Astrocyte of the hippocampus (primary cell): ENCODE measurements around the gene SHISA7.
"Not testable (repeated sequence)": the region's sequence is repeated elsewhere in the genome, so short reads cannot be mapped to it uniquely, and the experiment has no call there.

ENCODE experiments used
- DNase-seq: peaks from one replicate; pipeline ENCODE4 v3.0.0; 2011; ENCODE audit warnings: low read depth, low spot score

The SHISA7 gene

DNA sequence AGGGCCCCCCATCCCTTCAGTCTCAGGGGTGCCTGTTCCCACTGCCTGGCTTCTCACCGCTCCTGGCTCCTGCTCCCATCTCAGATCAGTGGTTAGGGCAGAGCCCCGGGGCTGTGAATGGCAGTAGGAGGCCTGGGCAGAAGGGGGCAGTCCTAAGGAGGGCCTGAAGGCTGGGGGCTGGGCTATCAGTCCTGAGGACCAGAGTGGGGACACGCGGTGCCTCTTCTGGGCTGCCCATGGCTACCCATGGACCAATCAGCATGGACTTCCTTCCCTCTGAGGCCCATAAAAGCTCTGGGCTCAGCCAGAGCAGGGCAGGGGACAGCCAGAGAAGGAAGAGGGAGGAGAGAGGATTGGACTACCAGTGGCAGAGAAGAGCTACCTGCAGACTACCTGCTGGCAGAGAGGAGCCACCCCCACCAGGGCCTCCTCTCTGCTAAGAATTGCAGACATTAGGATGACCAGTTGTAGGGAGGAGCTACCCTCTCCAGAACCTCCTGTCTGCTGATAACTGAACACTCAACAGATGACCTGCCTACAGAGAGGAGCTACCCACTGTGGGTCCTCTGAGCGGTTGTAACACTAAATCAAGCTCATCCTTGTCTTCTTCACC, 23.4 kb downstream of the SHISA7 start:
- no peak for DNase-seq

DNA sequence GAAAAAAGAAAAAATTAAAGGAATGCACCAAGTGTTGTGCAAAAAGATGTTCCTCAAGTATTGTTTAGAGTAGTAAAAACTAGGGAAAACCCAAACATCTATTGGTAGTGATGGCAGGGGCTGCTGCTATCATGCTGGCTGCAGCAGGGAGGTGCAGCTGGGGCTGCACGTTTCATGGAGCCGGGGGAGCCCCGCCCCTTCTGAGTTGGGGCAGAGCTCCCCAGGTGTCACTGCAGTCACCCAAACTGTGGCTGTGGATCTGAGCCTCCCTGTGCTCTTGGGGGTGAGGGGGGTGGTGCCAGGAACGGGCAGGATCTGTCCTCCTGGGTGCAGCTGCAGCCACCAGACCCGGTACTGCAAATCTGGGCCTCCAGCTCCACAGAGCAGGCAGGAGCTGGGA, 24.0 kb downstream of the SHISA7 start:
- DNase-seq = no peak

DNA sequence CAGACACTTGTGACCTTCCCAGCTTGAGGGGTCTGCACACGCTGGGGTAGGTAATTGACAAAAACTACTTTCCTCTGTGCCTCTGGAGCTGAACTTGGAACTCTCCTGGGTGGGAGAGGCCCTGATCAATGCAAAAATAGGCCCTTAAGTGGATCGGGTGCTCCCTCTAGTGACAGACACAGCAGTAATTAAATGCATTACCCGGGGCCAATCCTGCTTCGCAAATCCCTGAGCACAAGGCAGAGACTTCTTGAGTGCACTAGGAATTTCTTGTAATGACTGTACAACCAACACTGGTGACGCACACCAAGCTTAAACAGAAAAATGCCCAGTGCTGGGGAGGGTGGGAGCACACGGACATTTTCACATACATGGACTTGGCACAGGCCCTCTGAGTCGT, 24.9 kb downstream of the SHISA7 start:
- peak; percentile 91 for DNase-seq

DNA sequence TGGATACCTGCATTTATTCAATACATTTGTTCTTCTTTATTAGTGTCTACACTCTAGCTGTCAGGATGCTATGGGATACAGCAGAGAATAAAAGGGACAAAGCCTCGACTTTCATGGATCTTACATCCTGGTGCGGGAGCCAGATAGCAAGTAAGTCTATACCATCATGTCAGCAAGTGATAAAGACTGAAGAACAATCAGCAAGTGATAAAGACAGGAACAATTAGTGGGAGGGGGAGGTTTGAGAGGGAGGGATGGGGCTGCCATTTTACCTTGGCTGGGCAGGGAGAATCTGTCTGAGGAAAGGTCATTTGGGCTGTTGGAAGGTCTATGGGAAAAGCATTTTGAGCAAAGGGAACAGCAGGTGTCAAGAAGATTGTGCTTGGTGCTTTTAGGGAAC, 32.9 kb downstream of the SHISA7 start:
- DNase-seq = no peak

DNA sequence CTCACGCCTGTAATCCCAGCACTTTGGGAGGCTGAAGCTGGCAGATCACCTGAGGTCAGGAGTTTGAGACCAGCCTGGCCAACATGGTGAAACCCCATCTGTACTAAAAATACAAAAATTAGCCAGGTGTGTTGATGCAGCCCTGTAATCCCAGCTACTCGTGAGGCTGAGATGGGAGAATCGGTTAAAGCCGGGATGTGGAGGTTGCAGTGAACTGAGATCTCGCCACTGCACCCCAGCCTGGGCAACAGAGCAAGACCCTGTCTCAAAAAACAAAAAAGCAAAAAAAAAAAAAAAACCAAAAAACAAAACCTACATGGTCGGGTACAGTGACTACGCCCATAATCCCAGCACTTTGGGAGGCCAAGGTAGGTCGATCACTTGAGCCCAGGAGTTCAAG, 33.9 kb downstream of the SHISA7 start:
- not testable (repeated sequence) for DNase-seq

DNA sequence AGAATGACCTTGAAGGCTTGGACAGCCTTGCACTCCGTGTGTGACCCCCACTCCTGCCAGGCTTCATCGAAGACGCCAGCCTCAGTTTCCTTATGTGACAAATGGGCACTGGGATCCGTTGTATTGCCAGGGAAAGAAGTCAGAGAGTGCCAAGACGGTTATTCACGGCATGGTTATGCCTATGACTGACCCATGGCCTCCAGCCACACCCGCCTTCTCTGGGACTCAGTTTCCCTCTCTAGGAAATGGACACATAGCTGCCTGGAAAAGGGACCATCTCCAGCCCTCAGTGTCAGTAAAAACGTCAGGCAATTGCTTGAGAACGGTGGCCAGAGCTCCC, 34.6 kb downstream of the SHISA7 start:
- DNase-seq = no peak

DNA sequence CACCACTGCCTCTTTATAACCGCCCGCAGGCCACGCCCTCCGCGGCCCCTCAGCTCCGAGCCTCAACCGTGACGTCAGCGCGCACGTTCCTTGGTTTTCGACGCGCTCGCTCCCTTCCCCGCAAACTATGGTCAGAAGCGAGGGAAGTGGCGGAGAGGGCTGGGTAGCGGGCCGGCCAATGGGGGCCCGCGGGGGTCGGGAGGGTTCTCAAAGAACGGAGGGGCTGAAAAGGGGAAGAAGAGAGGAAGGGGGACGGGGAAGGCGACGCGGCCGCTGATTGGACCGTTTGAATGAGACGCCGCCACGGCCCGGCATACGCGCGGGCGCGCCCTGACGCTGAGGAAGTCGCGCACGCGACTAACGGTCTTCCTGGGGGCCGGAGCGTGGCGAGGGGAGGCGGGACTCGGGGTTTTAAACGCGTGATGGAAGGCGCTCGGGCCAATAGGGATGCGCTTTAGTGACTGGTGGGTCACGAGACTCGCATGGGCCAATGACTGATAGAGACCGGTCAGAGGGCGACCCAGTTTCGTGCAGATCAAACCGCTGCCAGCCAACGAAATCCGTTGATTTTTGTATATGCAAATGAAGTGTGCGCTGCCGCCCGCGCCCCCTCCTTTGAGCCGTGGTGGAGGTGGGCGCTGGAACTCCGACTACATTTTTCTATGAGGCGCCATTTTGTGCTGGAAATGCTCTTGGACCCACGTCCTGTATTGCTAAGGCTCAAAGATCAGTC, 35.1 kb downstream of the SHISA7 start:
- DNase-seq = peak; percentile 100

DNA sequence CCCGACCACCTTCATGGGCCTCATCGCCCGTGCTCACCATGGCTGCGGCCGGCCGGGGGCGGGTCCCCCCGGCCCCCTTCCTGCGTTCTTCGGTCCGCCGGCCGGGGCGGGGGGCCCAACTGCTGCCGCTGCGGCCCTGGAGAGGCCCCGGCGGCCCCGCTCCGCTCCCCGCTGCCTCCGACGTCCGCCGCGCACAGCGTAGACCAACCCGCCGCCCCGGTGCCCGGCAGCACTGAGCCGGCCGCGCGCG, 35.6 kb downstream of the SHISA7 start, which contains the start of gene UBE2S:
Gene UBE2S, minus strand, starts transcription at position 239 of the 250 bp plus-strand sequence. Its CDS starts 199 bp downstream, at position 40.
- not testable (repeated sequence) for DNase-seq

DNA sequence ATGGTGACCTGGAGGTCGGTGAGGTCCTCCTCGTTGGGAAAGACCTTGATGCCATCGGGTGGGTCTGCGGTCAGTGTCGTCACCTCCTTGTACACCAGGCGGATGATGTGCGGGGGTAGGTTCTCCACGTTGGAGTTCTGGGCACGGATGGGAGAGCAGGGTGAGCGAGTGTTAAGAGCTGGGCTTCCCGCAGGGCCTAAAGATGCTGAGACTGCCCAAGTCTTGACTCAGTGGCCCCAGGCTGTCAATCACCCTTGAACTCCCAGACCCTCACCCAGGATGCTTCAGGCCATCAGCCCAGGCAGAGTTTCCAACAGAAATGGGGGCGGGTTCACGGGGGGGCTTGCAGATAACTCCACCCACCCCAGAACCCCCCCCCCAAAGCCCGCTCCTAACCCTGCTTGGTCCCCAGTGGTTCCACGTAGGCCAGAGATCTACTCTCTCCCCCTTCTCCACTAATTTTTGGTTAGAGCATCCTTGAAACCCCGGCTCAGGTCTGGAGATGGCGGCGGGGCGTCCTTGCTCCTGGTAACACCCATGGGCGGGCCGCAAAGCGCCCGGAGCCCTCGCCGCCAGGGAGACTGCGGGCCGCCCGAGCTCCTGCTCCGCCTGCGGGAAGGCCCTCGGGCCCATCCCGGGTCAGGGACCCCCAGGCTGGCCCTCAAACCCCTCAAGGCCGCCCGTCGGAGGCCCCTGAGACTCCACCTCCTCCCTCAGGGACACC, 36.1 kb downstream of the SHISA7 start:
- DNase-seq = peak; percentile 66

DNA sequence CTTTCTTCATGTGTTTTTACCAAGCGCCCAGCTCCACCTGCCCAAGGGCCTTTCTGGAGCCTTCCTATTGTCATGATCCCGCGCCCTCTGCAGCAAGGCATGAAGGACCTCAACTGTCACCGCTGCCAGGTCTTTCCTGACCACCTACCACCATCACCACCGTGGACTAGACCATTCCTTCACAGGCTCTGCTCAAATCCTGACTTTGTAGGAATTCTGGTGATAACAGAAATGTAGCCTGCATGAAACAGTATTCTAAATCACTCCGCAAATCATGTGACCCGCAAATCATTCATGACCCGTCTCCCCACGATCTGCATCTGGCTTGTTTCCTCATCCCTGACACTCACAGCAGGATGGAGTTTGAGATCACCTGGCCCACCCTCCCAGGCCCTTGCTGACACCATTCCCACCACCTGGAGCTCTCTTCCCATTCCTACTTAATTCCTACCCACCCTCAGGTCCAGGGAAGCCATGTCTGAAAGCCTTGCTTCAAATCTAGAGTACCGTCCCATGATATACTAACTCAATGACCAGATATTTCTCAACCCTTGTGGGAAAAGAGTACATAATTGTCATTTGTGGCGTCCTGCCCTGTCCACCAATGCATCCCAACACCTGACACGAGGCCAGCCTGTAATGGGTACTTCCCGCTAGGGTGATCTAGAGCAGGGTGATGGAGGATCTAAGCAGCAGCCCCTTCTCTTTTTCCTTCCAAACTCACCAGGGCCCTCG, 36.8 kb downstream of the SHISA7 start:
- no peak for DNase-seq

DNA sequence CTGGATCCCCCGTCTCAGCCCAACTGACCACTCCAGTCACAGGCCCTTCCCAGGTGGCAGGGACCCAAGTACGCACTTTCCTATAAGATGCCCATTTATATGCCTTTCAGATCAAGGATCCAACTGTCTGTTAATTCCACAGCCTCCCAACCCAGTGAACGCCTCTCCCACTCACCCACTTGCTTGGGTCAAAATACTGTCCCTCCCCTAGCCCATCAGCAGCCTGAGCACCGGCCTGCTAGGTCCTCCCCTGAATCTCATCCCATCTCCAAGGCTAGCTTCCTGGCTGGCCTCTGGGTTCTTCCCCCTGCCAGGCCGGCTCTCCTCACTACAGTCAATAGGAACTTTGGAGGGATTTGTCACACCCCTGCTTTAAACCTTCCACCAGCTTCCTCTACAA, 37.5 kb downstream of the SHISA7 start:
- DNase-seq = no peak

DNA sequence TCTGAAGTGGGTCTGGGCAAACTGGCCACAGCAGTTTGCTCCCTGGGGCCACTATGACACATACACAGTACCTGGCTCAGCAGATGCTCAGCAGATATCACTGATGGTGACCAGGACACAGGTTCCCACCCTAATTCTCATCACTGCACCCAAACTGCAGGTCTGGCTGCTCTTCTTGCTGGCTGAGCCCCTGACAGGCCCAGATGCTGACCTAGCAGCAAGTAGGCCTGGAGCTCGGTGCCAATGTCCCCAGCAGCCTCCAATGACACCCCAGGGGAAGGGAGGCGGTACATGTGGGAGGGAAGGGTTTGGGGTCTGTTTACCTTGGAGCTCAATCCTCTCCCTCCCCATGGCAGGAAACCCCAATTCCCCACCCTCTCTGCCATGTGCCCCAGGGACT, 40.6 kb downstream of the SHISA7 start:
- DNase-seq = no peak

DNA sequence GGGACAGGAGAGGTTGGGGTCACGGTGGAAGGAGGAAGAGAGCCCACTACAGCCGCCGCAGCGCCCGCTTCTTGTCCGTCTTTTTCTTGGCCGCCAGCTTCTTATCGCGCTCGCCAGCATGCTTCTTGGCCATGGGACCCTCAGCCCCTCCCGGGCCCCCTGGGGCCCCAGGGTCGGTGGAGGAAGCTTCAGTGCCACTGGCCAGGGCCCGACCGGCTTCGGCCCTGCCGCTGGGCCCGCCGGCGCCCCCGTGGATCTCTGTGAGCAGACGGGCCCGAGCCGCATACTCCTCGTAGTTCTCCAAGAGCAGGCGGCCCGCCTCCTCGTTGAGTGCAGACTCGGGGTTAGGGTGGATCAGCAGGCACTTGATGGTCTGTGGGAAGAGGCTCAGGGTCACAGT, 41.7 kb downstream of the SHISA7 start:
- DNase-seq = not testable (repeated sequence)

DNA sequence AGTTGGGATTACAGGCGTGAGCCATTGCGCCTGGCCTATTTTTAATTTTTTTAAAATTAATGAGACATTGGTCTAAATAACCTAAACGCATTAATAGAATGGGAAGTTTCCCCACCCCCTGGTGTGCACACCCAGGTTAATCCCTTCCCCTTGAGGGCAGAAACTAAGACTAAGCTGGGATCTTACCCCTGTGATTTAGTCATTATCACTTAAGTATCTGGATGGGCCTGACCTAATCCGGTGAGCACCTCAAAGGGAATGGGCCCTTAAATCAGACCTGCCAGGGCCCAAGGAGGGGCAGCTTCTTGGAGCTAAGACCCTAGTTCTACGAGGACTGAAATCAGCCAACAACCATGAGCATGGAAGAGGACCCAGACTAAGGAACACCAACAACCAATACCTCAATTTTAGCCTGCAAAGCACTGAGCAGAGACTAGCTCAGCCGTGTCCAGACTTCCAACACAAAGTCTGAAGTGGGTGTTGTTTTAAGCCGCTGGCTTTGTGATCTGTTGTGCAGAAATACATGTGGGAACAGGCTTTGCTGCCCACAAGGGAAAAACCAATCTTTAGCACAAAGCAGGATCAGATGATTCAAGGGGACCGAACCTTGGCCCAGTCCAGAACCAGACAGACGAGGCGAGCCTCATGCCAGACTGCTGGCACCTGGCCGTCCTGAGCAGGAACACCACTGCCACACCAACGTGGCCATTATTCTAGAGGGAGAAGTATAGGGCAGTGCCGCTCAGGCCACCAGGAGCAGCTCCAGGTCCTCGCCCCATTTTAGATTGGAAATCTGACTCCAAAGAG, 42.6 kb downstream of the SHISA7 start:
- DNase-seq = no peak

DNA sequence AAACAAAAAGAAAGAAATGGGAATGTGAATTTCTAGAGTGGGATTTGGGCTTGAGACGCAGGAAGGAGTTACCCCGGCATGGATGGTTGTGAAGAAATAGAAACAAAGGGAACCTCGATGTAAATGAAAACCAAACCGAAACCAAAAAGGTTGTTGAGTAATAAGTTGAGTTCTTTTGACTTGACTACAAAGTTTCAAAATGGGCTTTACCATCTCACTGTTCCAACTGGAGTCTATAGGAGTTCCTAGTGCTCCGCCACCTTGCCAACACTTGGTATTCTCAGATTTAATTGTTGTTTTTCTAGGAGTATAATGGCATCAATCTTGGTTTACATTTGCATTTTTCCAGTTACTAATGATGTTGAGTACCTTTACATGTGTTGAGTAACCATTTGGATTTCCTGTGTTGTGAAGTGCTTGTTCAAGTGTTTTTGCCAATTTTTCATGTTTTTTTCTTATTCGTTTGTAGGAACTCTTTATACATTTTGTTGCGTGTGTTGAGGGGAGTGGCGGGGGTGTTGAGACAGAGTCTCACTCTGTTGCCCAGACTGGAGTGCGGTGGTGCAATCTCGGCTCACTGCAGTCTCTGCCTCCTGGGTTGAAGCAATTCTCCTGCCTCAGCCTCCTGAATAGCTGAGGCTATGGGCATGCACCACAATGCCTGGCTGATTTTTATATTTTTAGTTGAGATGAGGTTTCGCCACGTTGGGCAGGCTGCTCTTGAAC, 44.7 kb downstream of the SHISA7 start:
- no peak for DNase-seq

DNA sequence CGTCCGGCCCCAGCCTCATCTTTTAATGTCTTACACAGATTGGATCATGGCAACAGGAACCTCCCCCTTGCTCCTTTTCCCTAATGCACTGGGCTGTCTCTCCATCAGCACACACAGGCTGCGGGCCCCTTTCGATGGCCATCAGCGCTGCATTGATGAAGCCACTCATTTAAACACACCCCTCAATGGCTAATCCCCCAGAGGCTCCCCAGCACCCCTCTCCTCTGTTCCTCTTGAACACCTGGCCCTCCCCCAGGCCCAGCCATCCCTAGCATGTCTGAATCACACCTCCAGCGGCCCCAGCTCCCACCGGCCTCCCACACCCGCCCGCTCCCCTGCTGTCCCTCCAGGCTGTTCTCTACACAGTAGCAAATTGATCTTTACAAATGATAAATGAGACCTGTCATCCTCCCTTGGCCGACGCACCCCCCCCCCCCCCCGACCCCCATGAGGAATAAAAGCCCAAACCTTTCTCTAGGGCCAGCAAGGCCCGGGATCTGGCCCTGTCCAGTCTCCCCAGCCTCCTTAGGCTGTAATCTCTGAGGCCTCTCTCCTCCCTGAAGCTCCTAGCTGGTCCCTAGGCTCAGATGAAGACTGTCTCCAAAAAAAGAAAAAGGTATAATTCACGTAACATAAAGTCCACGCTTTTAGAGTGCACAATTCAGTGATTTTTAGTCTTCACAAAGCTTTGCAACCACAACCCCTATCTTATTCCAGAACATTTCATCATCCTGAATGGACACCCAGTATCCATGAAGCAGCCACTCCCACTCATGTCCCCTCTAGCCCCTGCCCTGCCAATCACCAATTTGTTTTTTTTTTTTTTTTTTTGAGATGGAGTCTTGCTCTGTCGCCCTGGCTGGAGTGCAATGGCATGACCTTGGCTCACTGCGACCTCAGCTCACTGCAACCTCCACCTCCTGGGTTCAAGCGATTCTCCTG, 50.0 kb downstream of the SHISA7 start:
- no peak for DNase-seq

DNA sequence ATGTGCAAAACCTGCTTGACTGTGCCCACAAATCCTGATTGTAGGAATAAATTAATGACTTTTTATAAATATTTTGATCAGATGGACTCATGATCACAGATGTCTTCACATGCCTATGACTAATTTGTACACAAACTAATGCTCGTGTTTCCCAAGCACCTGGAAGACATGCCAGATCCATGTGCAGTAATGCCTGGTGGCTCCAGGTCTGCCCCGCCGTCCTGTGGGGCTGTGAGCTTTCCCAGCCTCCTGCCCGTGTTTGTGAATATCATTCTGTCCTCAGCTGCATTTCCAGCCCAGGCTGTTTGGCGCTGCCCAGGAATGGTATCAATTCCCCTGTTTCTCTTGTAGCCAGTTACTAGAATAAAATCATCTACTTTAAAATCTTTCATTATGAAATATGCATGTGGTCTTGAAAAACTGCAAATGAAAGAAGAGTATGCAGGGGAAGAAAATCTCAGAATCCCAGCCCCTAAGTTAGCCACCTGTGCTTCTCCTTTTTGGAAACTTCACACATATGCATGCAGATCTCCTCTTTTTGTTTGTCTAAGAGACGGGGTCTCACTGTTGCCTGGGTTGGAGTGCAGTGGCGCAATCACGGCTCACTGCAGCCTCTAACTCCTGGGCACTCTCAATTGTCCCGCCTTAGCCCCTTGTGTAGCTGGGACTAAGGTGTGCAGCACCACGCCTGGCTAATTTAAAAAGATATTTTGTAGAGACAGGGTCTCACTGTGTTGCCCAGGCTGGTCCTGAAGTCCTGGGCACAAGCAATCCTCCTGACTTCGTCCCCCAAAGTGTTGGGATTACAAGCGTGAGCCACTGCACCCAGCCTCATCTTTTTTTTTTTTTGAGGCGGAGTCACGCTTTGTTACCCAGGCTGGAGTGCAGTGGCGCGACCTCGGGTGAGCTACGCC, 51.1 kb downstream of the SHISA7 start:
- DNase-seq = no peak

DNA sequence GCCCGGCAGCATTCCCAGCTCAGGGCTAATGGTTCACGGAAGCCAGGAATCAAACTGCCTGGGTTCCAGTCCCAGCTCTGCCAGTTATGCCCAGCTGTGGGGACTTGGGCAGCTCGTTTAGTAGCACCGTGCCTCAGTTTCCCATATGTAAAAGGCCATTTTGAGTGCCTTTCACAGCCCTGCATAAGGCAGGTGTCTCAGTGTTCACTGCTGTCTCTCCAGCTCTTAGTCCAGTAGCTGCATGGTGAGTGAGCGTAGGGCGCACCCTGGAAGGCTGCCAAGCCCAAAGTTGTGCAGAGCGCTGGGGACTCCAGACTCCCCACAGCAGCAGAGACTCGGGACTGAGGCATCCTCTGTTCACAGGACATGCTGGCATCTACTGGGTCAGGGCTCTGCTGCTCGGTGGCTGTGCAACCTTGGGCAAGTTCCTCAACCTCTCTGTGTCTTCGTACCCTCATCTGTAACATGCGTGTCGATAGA, 51.9 kb downstream of the SHISA7 start:
- DNase-seq = no peak

DNA sequence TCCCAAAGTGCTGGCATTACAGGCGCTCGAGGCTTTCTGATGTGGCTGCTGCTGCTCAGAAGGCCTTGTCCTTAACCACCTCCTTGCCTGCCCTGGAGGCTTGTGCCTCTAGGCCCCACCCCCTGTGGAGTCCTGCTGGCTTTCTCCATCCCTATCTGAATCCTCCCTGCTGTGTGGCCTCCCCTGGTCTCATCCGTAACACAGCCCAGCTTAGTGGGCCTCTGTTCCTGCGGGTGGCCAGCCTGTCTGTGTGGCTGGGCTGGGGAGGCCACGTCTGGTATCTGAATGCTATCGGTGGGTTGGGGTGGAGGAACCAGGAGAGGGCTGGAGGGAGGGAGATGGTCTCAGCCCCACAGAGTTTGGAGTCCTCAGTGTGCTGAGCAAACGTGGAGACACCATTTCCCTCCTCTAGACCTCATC, 52.6 kb downstream of the SHISA7 start:
- DNase-seq = no peak
